PFSK-1 (cell line): ENCODE data around the gene LHX5.

Experiments
- POLR2AphosphoS5 ChIP-seq: IDR thresholded peaks from 2 replicates; pipeline ENCODE4 v1.6.1; 2012; ENCODE audit warnings: low read depth, mild to moderate bottlenecking, control low read depth, low read length, moderate library complexity
- SIN3A ChIP-seq: IDR thresholded peaks from 2 replicates; pipeline ENCODE4 v1.6.1; 2012; ENCODE audit warnings: mild to moderate bottlenecking, low read length, moderate library complexity, borderline replicate concordance; ENCODE audit not compliant: insufficient read depth

DNA sequence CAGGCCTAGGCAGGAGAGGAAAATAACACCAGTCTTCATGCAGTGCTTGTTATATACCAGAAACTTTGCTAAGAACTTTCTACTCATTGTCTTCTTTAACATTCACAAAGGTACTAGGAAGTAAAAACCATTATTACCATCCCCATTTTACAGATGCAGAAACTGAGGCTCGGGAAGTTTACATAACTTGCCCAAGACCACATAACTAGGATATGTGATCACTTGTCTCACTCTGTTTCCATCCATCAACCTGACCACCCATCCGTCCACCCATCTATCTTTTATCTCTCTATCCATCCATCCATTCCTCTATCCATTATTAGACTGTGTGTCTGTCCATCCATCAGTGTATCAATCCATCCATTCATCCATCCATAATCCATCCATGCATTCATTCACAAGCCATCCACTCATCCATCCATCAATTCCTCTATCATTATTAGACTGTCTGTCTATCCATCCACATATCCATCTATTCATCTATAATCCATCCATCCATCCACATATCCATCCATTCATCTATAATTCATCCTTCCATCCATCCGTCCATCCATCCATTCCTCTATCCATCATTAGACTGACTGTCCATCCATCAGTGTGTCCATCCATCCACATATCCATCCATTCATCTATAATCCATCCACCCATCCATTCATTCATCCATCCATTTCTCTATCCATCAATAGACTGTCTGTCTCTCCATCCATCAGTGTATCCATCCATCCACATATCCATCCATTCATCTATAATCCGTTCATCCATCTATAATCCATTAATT is 33.0 kb downstream of the LHX5 start:
- TF ChIP-seq POLR2AphosphoS5 (no peak), SIN3A (no peak)
